T-helper 2 cell treated with Interferon-gamma antibody and Interleukin-4, amounts not matched to agents 100 ng/mL and 5 ng/mL, for 36 hours (primary cell): ENCODE results near the gene APBB2. TPM values are rescaled to one million over a fixed set of nuclear protein-coding genes. Genes with fewer than 3 reads are reported as not detected.

ENCODE experiments used
- intact Hi-C: fragments of 100-400 bp; cut with micrococcal nuclease; formaldehyde crosslinking; loops from one replicate; pipeline ENCODE4 v1.15.1; 2023
- total RNA-seq: library from RNA; stranded (reverse); gene quantifications from 2 replicates; pipeline ENCODE4 v1.2.3, GENCODE V29; 2022

APBB2 gene
- 0.45 and 0.55 TPM in 2 replicates for total RNA-seq

GRCh38 chr4:41214136-41214824 is at the start of gene APBB2:
Gene APBB2, minus strand, starts transcription at chr4:41214542. Its CDS starts 181,288 bp downstream, at chr4:41033254.
- intact Hi-C loops = loop anchor here (1.0 to 5.0 kb wide), 2 partner anchors 238 to 287 kb away; no protein-coding TSS in a partner anchor

DNA sequence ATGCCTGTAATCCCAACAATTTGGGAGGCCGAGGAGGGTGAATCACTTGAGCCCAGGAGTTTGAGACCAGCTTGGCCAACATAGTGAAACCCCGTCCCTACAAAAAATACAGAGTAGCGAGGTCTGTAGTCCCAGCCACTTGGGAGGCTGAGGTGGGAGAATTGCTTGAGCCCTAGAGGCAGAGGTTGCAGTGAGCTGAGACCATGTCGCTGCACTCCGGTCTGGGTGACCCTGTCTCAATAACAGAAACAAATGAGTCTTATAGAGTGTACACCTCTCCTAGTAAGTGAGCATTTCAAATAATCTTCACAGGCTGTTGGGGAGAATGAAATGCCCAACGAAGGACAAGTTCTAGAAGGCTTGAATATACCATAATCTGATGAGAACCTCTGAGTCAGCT is 47.9 kb upstream of the APBB2 start:
- intact Hi-C loops = no loop called here

GRCh38 chr4:41260116-41260733 is 45.9 kb upstream of the APBB2 start:
- intact Hi-C loops = no loop called here

- intact Hi-C loops = no loop called here
These were observed 44.4 kb upstream of the APBB2 start for GRCh38 chr4:41258783-41259182.

- intact Hi-C loops = no loop called here
These were observed 43.6 kb upstream of the APBB2 start for GRCh38 chr4:41257906-41258305.

- intact Hi-C loops = no loop called here
These were observed 43.0 kb upstream of the APBB2 start for GRCh38 chr4:41257257-41257901.

DNA sequence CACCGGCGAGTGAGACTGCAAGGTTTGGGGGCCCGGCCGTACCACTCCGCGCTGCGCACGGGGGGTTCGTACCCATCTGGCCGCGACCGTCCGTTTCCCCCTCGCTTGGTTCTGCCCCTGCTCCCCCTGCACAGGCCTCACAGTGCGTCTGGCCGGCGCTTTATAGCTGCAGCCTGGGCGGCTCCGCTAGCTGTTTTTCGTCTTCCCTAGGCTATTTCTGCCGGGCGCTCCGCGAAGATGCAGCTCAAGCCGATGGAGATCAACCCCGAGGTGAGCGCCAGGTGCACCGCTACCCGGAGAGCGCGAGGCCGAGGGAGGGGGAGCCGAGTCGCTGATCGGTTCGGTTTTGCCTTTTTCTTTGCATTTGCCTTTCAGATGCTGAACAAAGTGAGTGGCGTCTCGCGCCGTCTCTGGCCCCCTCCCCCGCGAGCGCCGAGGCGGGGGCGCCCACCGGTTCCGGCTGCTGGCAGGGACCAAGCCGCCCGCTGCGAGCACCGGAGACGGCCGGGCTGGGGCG is 42.5 kb upstream of the APBB2 start, which contains the start of gene UCHL1:
Gene UCHL1, plus strand, starts transcription at position 189 of the 517 bp plus-strand sequence. Its CDS starts 49 bp downstream, at position 238.
- intact Hi-C loops = no loop called here

DNA sequence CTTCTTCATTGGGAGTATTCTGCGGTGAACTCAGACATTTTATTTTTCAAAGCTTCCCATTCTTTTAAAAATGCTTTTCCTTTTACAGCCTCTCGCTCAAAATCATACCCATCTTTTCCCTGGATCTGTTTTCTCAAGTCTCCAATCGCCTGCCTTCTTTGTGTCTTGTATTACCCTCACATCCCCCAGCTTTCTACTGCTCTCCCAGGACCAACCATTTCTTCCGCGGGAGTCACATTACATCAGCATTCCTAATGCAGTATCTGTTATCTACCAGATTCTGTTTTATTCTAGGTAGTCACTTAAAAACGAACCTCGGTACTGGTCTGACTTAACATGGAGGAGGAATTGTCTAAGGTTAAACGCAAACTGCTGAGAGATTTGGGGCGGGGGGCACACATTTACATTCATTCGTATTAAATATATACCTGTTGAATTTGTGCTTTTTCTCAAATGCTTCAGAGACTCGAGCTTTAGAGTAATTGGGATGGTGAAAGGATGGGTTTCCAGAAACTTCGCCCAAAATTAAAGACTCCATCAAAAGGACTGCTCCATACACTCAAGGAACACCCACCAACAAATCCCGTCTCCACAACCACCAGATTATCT is 41.9 kb upstream of the APBB2 start:
- intact Hi-C loops = no loop called here

DNA sequence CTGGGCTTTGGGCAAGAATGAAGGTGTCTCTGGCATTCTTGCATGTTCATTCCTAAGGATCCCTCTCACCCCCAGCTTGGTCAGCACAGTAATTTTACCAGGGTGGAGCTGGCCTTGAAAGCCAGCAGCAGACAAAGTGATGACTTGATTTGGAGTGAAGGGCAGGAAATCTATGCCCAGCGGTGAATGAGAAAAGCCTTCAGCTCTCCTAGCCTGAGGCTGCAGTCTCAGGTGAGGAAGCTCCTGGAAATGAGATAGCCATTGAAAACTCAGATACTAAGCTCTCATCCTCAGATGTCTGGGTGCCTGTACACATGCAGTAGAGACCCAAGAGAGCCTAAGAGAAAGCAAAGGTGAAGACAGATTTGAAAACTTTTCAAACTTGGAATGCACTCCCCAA is 31.6 kb upstream of the APBB2 start:
- intact Hi-C loops = no loop called here

DNA sequence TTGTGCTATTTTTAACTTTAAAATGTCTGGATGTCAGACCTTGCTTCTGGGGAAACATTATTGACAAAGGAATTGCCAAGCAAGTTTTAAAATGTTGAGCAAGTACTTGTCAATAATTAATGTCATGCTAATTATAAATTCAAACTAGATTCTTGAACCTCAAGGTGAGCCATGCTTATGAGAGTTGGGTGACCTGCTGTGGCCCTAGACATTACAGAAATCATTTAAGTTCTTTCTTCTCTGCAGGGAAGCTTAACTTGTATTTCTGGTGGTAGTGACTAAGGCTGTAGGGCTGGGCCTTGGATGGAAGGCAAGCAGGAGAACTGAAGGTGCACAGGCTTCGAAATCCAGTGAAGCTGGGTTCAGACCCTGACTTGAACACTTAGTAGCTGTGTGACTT is 27.6 kb upstream of the APBB2 start:
- intact Hi-C loops = no loop called here

GRCh38 chr4:41236508-41236907 is 22.2 kb upstream of the APBB2 start:
- intact Hi-C loops = no loop called here

GRCh38 chr4:41236032-41236431 is 21.7 kb upstream of the APBB2 start:
- intact Hi-C loops = no loop called here

- intact Hi-C loops = no loop called here
These were observed 18.5 kb upstream of the APBB2 start for GRCh38 chr4:41232856-41233255.

DNA sequence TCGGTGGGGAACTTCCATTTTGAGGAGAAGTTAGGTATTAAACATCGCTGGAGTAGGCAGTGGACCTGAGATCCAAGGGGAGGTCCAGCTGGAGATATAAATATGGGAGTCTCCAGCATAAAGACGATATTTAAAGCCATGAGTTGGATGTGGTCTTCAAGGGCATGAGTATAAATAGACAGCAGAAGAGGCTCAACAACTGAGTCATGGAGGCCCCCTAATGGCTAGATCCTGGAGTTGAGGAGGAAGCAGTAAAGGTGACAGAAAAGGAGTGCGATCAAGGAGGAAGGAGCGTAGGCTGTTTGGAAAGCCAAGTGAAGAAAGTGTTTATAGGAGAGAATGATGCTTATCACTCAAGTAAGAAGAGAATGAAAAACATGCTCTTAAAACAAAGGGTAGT is 18.1 kb upstream of the APBB2 start:
- intact Hi-C loops = no loop called here

GRCh38 chr4:41227902-41228301 is 13.6 kb upstream of the APBB2 start:
- intact Hi-C loops = no loop called here

DNA sequence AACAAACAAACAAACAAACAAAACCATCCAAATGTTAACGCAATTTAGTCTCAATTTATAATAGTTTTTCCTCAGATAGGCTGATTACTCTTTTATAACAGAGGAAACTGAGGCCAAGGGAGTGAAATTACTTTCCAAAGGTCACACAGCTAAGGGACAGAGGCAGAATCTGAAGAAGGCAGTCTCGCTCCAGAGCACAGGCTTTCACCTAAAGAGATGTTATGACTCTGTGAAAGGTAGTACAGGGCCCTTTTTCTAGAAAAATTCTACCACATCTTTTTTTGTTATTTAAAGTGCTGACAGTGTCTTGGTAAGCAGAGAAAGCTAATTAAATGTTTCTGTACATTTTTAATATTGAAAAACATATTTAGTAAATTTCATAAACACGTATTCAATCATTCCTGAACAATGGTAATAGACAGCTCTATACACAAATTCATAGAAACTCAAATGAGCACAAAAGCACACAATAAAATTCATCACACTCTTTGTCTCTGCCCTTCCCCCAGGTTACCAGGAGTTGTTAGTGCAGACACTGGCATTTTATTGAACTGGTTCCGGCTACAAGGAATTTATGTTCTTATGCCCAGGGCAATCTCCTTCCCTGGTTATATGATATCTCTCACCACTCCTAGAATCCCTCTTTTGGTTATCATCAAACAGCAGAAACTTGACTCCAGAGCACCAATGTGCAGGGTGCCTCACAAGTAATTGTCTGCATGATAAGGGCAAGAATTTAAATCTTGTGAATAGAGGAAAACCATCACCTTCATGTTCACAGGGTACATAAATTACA is 7.7 kb upstream of the APBB2 start:
- intact Hi-C loops = no loop called here

DNA sequence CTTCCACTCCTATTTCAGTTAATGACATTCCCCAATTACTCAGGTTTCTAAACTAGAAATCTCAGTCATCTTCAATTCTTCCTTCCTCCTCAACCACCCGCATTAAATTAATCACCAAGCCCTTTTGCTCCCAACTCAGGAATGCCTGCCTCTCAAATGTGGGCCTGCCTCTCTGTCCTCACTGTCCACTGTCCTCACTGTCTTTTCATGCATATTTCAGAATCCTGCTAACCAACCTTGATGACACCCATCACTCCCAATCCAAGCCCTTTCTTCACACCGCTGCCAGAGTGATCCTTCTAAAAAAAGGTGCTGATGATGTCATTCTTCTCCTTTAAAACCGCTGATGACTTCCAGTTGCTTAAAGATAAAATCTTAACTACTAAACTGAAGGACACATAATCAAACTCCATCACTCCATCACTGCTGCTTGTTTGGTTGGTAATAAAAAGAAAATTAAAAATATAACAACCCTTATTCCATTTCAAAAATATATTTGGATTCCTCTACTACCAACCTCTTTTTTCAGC is 5.1 kb upstream of the APBB2 start:
- intact Hi-C loops = no loop called here

DNA sequence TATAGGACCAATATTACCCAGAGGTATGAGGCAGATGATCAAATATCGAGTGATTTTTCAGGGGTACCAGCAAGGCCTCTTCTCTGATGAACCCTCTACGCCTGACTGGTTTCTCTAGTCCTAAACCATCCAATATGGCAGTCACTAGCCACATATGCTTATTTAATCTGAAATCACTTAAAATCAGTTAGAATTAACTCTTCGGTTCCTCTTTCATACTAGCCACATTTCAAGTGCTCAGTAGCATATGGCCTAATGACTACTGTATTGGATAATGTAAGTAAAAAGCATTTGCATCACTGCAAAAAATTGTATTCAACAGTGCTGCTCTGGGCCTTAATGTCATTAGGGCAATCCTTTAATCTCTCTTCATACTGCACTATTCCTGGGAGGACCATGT is 4.4 kb upstream of the APBB2 start:
- intact Hi-C loops = no loop called here

GRCh38 chr4:41217374-41217773 is 3.0 kb upstream of the APBB2 start:
- intact Hi-C loops = no loop called here

DNA sequence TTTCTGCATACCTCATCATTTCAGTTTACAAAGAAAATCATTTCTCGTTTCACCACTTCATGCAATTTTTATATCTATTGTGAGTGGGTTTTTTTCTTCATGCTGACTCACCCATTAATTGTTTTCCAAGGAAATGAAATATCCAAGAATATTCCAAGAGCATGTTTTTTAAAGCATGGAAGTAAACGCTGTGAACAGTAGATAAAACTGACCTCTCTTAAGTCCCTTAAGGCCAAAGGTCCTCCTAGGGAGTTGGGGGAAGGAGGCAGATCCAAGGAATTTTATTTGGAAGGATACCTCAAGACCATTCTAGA is 2.6 kb upstream of the APBB2 start:
- intact Hi-C loops = no loop called here
